Activated naive CD8-positive, alpha-beta T cell treated with anti-CD3 and anti-CD28 coated beads for 36 hours (primary cell): ENCODE measurements around the gene SRC. TPM values are rescaled to one million over a fixed set of nuclear protein-coding genes. Genes with fewer than 3 reads are reported as not detected.
"Not testable (repeated sequence)": the region's sequence is repeated elsewhere in the genome, so short reads cannot be mapped to it uniquely, and the experiment has no call there.

Experiments used
- DNase-seq: peaks from one replicate; pipeline ENCODE4 v3.0.0; 2021
- H3K27ac Mint-ChIP-seq: one replicate; pipeline ENCODE4 v1.8.0; 2022; ENCODE audit warnings: mild to moderate bottlenecking, moderate library complexity, mixed read lengths
- H3K27me3 Mint-ChIP-seq: one replicate; pipeline ENCODE4 v1.8.0; 2022; ENCODE audit warnings: mild to moderate bottlenecking, mixed read lengths
- H3K36me3 Mint-ChIP-seq: one replicate; pipeline ENCODE4 v1.8.0; 2021; ENCODE audit warnings: mild to moderate bottlenecking, mixed read lengths
- H3K4me1 Mint-ChIP-seq: one replicate; pipeline ENCODE4 v1.8.0; 2021; ENCODE audit warnings: mixed read lengths
- H3K4me3 Mint-ChIP-seq: one replicate; pipeline ENCODE4 v1.8.0; 2022; ENCODE audit warnings: mild to moderate bottlenecking, moderate library complexity, mixed read lengths
- H3K9me3 Mint-ChIP-seq: one replicate; pipeline ENCODE4 v1.8.0; 2022; ENCODE audit warnings: mixed read lengths
- total RNA-seq, 2 experiments: library from RNA; stranded (reverse); gene quantifications; one replicate each; pipeline ENCODE4 v1.2.3, GENCODE V29; 2021

SRC gene
- total RNA-seq, 2 experiments from 2014 or later: 1.1 to 1.9 TPM

- DNase-seq, H3K9me3 Mint-ChIP-seq, H3K36me3 Mint-ChIP-seq, H3K4me3 Mint-ChIP-seq, H3K27me3 Mint-ChIP-seq, H3K27ac Mint-ChIP-seq: not testable (repeated sequence)
- H3K4me1 Mint-ChIP-seq: peaks cover 21% of the 10 kb centered on the region
Observed at GRCh38 chr20:37338380-37338779, 7.6 kb upstream of the SRC start.

- H3K4me1 Mint-ChIP-seq: peaks cover 28% of the 10 kb centered on the region
Observed at GRCh38 chr20:37339208-37339607, 6.7 kb upstream of the SRC start.

GRCh38 chr20:37339764-37340109, 6.2 kb upstream of the SRC start:
- not testable (repeated sequence) for H3K9me3 Mint-ChIP-seq, H3K4me3 Mint-ChIP-seq, H3K27ac Mint-ChIP-seq, H3K36me3 Mint-ChIP-seq, H3K27me3 Mint-ChIP-seq, DNase-seq
- H3K4me1 Mint-ChIP-seq: peaks cover 30% of the 10 kb centered on the region

More at GRCh38 chr20:37339208-37339607, 6.7 kb upstream of the SRC start:
- Mint-ChIP-seq H3K9me3 (no peaks in the 10 kb centered on the region), H3K27ac (no peak overlapping the region), H3K4me3 (no peak overlapping the region), H3K27me3 (no peaks in the 10 kb centered on the region), H3K36me3 (no peaks in the 10 kb centered on the region)
- DNase-seq: no peak

GRCh38 chr20:37340998-37341397, 4.9 kb upstream of the SRC start:
- Mint-ChIP-seq H3K36me3 (no peaks in the 10 kb centered on the region), H3K4me3 (no peak overlapping the region), H3K27me3 (no peaks in the 10 kb centered on the region), H3K27ac (no peak overlapping the region), H3K9me3 (no peaks in the 10 kb centered on the region), H3K4me1 (peaks cover 26% of the 10 kb centered on the region)
- no peak for DNase-seq

- Mint-ChIP-seq H3K27ac (no peak overlapping the region), H3K9me3 (no peaks in the 10 kb centered on the region)
Observed at GRCh38 chr20:37341632-37342031, 4.3 kb upstream of the SRC start.

GRCh38 chr20:37342231-37343177, 3.4 kb upstream of the SRC start:
- H3K4me1 Mint-ChIP-seq: peaks cover 16% of the 10 kb centered on the region
- no peak overlapping the region for H3K4me3 Mint-ChIP-seq
- H3K27ac Mint-ChIP-seq: no peak overlapping the region
- no peaks in the 10 kb centered on the region for H3K36me3 Mint-ChIP-seq
- no peak for DNase-seq
- no peaks in the 10 kb centered on the region for H3K9me3 Mint-ChIP-seq
- H3K27me3 Mint-ChIP-seq: no peaks in the 10 kb centered on the region

More at GRCh38 chr20:37341632-37342031, 4.3 kb upstream of the SRC start:
- H3K36me3 Mint-ChIP-seq: no peaks in the 10 kb centered on the region
- H3K4me3 Mint-ChIP-seq: no peak overlapping the region
- no peaks in the 10 kb centered on the region for H3K27me3 Mint-ChIP-seq
- peaks cover 22% of the 10 kb centered on the region for H3K4me1 Mint-ChIP-seq
- no peak for DNase-seq

- Mint-ChIP-seq H3K4me1 (peaks cover 22% of the 10 kb centered on the region), H3K36me3 (no peaks in the 10 kb centered on the region), H3K27me3 (no peaks in the 10 kb centered on the region), H3K4me3 (no peak overlapping the region), H3K27ac (no peak overlapping the region), H3K9me3 (no peaks in the 10 kb centered on the region)
- DNase-seq: peak; percentile 9
Observed at GRCh38 chr20:37343212-37343993, 2.5 kb upstream of the SRC start.

- no peak for DNase-seq
- peaks cover 22% of the 10 kb centered on the region for H3K4me1 Mint-ChIP-seq
- H3K9me3 Mint-ChIP-seq: no peaks in the 10 kb centered on the region
- no peaks in the 10 kb centered on the region for H3K36me3 Mint-ChIP-seq
- no peak overlapping the region for H3K4me3 Mint-ChIP-seq
- no peaks in the 10 kb centered on the region for H3K27me3 Mint-ChIP-seq
- no peak overlapping the region for H3K27ac Mint-ChIP-seq
Observed at GRCh38 chr20:37343994-37344355, 2.0 kb upstream of the SRC start.

- Mint-ChIP-seq H3K4me3 (peak overlapping the region; percentile 77), H3K27me3 (no peaks in the 10 kb centered on the region), H3K9me3 (no peaks in the 10 kb centered on the region), H3K36me3 (no peaks in the 10 kb centered on the region), H3K4me1 (peaks cover 22% of the 10 kb centered on the region), H3K27ac (no peak overlapping the region)
- DNase-seq: no peak
Observed at GRCh38 chr20:37344506-37345338, 1.2 kb upstream of the SRC start.

GRCh38 chr20:37346236-37346534, 245 bp downstream of the SRC start:
- no peak overlapping the region for H3K4me3 Mint-ChIP-seq
- H3K36me3 Mint-ChIP-seq: no peaks in the 10 kb centered on the region
- peaks cover 22% of the 10 kb centered on the region for H3K4me1 Mint-ChIP-seq
- no peaks in the 10 kb centered on the region for H3K27me3 Mint-ChIP-seq
- H3K27ac Mint-ChIP-seq: no peak overlapping the region
- no peak for DNase-seq
- H3K9me3 Mint-ChIP-seq: no peaks in the 10 kb centered on the region

- H3K27ac Mint-ChIP-seq: no peak overlapping the region
- DNase-seq: no peak
- H3K36me3 Mint-ChIP-seq: no peaks in the 10 kb centered on the region
- no peaks in the 10 kb centered on the region for H3K9me3 Mint-ChIP-seq
- H3K27me3 Mint-ChIP-seq: no peaks in the 10 kb centered on the region
- peaks cover 22% of the 10 kb centered on the region for H3K4me1 Mint-ChIP-seq
- no peak overlapping the region for H3K4me3 Mint-ChIP-seq
Observed at GRCh38 chr20:37346535-37347346, 801 bp downstream of the SRC start.

- H3K27ac Mint-ChIP-seq: no peak overlapping the region
- H3K9me3 Mint-ChIP-seq: no peaks in the 10 kb centered on the region
- H3K4me1 Mint-ChIP-seq: peaks cover 22% of the 10 kb centered on the region
- H3K27me3 Mint-ChIP-seq: no peaks in the 10 kb centered on the region
- H3K36me3 Mint-ChIP-seq: no peaks in the 10 kb centered on the region
- no peak for DNase-seq
- H3K4me3 Mint-ChIP-seq: no peak overlapping the region
Observed at GRCh38 chr20:37347347-37347823, 1.4 kb downstream of the SRC start.

GRCh38 chr20:37347891-37348791, 2.2 kb downstream of the SRC start:
- DNase-seq: peak; percentile 12
- Mint-ChIP-seq H3K27ac (no peak overlapping the region), H3K4me1 (peaks cover 22% of the 10 kb centered on the region), H3K36me3 (no peaks in the 10 kb centered on the region), H3K4me3 (no peak overlapping the region), H3K27me3 (no peaks in the 10 kb centered on the region), H3K9me3 (no peaks in the 10 kb centered on the region)
